Activated CD4-positive, alpha-beta T cell treated with anti-CD3 and anti-CD28 coated beads, Interleukin-2, amount 50 U/mL, for 1 hour (primary cell): Measurements from ENCODE around the gene RNLS.

Source experiments
- DNase-seq: peaks from one replicate; pipeline ENCODE4 v3.0.0-alpha.2; 2020

Gene RNLS

DNA sequence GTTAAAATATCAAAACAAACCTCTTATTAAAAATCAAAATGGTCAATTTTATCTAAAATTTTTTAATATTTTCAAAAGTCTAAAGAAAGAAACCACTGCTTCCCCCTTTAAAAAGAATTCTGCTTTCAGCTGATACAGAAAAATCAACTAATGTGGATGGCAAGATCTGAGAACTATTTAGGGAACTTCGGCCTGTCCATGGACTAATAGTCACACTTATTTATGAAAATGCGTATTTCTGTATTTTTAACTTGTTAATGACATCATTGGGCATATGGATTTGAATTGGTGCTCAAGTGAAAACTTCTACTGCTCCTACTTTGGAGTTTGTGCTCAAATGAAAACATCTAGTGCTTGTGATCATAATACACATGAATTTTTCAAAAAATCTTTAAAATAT, 31.9 kb downstream of the RNLS start:
- DNase-seq: no peak

DNA sequence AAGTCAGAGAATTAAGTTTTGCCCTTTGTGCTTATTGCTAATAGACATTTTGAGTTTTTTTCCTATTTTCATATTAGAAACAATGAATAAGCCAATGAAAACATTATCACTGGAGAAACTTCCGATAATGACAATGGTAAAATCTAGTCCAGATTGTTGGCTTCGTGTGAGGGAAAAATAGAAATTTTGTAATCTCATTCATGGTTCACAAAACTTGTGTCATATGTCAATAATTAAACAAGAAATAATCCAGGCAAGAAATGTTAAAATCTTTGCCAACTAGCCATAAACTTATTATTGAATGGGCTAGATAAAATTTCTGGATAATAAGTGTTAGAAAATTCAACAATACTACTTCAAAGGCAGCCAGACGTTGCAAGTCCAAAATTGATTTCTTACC, 36.6 kb downstream of the RNLS start:
- no peak for DNase-seq

DNA sequence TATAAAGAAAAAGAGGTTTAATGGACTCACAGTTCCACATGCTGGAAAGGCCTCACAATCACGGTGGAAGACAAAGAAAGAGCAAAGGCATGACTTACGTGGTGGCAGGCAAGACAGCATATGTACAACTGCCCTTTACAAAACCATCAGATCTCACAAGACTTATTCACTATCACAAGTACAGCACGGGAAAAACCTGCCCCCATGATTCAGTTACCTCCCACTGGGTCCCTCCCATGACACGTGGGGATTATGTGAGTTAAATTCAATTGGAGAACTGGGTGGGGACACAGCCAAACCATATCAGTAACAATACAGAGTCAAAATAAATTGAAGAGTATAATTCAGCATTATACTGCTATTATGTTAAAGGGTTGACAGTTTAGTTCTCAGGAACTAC, 37.8 kb downstream of the RNLS start:
- no peak for DNase-seq

DNA sequence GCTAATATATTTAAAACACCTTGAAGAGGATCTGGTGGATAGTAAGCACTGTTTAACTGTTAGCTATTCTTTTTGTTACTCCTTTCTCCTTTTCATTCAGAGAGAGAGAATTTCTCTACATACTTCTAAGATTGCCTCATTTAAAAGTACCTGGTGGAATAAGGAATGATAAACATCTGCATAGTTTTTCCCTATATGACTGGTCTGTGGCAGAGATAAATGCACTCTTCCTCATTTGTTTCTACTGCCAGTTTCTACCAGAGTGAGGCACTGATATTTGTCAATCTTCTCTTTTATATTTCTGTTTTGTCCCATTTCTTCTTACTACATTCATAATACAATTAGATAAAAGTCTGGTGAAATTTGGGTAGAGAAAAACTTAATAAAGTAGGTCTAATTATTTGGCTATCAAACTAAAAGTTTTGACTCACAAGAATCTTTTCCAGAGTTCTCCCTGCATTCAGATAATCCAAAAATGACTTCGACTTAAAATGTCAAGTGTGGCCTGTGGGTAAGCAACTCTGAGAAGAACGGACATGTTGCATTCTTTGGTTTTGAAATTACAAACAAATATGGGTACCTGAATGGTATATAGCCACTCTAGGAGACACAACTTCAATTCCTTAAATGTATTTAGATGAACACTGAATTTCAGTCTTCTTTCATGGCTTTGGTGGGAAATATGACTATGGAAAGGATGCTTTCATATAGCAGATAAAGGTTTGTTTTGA, 38.8 kb downstream of the RNLS start:
- DNase-seq: no peak

DNA sequence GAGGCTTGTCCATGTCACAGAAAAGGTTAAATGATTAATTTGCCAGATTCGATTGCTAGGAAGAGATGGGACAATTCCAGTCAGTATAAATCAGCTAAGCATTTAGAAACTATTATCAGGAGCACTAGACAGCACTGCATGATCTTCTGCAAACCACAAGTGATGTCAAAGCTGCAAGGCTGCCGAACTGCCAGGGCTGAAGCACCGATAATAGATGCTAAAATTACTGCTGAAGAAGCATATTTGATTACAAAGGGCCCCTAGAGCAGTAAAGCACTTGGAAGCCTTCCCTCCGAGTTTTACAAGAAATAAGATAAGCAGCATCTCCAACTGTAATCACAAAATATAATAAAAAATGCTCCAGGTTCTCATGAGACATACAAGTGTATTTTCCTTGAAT, 40.6 kb downstream of the RNLS start:
- DNase-seq: no peak

DNA sequence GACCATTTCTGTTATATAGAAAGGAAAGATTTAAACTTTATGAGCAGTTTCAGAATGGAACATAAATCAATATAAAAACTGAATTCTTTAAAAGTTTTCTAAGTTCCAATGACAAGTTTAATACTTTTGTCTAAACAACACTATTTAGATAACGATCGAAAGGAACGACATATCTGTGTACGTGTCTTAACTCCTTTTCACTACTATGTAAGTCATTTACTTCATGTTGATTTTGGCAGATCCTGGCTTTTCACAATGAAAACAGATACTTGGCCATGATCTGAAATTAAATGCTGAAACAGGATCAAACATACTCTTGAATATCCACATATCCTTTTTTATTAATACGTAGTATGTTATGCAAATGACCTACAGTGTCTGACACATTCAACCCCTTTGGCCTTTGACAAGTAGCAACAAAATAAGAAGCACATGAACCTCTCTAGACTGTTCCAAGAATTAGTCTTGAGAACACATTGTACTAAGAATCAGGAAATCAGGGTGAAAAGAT, 41.9 kb downstream of the RNLS start:
- no peak for DNase-seq

DNA sequence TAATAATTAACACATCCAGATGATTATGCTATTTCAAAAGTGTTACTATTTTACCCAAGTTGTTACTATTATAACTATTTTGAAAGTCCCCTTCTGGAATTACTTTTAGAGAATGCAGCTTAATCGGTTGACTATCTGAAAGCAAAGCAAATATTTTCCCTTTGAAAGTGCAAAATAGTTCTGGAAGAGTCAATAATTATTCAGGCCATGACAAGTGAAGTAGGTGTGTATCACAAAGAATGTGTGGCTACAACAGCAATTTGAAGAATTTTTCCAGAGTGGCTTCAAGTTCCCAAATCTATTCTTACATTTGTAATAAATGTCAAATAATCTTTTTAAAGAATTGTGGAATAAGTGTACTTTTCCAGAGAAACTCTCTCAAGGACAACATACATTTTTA, 42.8 kb downstream of the RNLS start:
- DNase-seq: no peak

DNA sequence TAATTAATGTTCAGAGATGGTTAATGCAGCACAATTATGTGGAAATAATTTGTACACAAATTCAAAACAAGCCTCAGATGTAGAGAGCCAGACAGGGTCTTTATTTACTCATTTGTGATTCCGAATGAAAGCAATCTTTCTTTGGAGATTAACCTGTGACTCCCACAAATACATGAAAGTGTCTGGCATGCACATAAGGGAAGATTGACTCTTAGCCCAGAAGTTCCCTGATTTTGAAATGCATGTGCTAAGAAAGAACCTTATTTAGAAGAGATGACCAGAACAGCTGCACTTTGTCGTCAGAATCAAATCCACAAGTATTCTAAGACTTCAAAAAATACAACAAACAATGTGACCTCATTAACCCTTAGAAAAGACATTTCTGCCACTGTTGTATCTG, 45.1 kb downstream of the RNLS start:
- no peak for DNase-seq

DNA sequence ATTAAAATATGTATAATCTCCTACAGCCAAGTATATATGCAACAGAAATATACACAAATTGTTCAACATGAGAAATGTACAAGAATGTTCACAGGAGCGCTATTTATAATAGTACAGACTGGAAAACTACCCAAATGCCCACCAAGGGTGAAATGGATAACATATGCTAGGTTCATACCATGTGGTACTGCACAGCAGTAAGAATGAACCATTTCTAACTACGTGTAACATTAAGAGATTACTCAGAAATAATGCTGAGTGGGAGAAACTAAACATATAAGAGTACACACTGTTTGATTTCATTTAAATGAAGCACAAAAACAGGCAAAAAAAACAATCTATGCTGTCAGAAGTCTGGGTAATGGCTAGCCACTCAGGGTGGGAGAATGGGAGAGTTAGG, 45.8 kb downstream of the RNLS start:
- DNase-seq: no peak

DNA sequence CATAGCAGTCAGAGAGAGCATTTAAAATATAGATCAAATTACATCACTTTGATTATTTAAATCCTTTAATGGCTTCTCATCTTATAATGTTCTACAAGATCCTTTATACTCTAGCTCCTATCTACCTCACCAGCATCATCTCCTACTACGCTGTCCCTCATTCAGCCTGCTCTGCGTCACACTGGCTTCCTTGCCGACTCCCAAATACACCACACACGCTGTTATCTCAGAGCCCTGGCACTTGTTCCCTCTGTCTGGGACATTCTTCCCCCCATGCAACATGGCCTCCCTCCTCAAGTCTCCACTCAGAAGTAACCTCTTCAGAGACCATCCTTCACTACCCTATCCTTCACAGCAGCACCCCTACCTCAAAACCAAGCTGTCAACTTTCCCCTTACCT, 46.7 kb downstream of the RNLS start:
- DNase-seq: no peak

DNA sequence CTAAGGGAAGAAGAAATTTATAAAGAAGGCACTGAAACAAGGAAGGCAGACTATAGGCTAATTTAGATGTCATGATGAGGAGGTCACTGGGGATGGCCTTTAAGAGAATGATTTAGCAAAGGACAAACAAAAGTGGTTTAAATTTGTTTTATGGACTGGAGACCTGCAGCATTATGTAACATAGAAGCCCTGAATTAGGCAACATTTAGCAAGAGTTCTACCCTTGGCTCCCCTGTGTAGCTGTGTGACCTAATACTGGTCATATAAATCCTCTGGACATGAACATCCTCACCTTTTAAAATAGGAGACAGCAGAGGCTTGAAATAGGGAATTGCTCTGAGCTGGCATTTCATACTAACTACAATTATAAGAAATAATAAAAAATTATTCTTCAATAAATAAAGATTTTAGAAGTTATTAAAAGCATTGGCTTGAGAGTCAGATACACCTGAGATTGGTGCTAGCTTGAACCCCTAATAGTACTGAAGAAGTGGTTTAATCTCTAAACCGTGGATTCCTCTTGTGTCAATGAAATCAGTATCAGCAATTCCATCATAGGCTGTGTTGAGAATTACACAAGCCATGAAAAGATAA, 48.9 kb downstream of the RNLS start:
- DNase-seq: no peak

DNA sequence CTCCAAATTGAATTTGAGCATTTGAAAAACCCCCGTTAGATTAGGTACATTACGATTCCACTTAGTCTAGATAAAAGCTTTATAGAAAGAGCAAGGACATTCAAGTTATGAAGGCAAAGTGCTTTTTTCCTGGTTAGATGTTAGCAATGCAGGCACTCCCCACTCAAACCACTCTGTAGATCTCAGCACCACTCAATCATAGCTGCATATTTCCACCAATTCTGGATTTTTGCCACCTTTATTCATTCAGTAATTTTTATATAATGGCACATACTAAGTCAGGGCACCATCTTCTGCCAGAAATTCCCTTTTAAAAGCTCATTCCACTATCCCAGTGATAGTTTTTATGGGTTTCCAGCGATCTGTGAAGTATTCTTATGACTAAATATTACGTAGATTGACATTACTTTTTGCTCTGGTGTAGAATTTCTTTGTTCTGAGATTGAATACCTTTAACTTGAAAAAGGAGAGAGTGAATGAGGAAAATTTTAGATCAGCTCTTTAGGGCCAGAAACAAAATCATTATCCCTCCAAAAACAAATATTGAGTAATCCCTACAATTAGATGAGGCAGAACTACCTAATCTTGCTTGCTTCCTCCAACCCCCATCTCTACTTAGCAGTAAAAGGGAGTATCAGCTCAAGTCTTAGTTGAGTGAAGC, 51.6 kb downstream of the RNLS start:
- no peak for DNase-seq

DNA sequence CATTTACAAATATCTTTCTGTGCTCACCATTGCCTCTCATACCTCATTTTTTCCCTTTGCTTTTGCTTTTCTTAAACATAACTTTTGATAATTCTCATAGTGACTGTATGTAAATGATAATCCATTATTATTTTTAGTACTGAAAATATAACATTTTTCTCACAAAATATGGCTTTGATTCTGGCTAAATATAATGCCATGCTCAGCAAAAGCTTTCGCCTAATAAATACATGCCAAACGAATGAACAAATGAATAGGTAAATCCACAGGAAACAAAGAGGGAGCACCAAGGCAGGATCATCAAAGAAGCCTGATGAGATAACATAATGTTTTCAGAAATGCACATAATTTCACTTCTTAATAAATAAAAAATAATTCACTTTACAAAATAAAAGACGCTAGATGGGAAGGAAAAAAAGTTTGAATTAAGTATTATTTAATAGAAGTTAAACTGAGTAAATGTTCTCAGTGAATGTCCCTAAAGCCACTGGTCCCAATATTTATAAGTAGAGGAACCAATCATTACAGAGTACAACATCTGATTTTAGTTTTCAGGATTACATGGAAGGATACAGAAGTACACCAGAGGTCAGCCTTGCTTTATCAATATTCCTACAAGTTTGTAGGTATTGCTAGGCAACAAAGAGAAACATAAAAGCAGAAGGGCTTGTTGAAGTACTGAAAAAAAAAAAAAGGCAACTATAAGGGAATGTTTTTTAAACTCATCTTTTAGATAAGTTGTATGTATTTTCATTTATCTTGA, 52.3 kb downstream of the RNLS start:
- no peak for DNase-seq

DNA sequence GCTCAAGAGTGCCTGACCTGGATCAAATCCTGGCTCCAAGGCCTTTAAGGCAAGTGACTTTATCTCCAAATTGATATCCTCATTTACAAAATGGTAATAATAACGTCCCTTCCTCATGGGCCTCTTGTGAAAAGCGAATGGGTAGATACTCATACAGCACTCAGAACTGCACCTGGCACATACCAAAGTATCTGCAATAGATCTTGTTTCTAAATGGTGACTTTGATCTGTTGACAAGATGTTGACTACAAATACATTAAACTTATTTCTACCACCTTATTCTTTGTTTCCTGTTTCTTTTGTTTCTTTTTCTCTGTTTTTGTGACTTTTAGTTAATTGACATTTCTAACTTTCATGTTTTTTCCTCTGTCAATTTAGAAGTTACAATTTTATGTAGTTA, 53.0 kb downstream of the RNLS start:
- DNase-seq: no peak

DNA sequence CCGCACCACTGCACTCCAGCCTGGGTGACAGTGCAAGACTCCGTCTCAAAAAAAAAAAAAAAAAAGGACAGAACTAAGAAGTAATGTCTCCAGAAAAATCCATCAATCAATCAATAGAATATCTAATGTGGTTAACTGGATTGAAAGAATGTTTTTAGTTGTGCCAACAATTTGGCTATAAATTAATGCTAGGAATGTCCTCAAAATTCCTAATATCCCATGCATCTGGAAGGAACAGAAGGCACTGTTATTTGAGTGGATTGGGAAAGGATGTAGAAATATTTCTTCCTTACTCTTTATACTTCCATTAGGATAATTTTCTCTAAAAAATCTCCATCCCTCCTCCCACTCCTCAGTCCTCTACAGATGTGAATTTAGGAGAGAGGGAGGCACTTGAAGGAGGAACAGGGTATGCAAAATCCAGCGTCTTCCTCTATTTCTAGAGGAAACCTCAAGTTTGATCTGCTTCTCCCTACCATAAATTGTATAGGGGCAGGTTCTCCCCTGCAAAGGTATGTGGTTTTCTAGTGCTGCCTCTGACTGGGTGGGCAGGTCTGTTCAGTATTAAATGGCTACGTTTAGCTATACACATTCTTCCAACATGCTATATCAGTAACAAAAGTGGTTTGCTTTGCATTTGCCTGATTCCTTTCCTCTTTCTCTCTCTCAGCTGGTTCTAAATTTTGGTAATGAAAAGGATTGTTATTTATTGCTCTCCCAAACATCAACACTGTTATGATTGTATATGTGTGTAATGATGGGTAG, 54.1 kb downstream of the RNLS start:
- DNase-seq: no peak

DNA sequence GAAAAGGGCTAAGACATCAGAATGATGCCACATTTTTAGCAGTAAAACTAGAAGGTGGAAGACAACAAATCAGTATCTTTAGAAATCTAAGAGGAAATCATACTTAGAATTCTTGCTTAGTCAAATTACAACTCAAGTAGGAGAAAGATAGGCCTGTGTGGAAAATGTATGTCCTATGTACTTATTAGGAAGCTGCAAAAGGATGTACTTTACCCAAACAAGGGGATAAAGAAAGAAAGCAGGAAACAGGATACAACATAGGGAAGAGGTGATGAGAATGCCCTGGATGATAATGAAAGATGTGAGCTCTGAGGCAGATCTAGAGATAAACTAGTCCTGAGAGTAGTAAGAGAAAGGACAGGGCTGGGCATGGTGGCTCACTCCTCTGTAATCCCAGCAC, 54.9 kb downstream of the RNLS start:
- DNase-seq: no peak

DNA sequence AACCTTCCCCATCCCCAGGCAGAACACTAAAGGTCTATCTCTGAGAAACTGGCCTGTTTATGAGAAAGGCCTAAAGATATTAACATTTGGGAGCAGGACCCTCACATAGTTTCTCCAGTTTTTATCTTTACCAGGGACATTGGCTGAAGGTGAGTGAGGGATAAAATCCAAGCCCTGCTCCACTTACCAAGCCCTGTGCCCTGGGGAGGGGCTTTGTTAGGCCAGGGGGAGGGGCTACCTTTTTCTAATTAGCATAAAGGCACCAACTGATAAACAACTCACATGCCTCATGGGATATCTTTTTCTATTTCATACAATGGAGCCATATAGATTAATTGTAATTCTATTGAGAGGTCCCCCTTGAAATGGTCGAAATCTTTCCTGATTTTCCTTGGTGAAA, 55.9 kb downstream of the RNLS start:
- no peak for DNase-seq

DNA sequence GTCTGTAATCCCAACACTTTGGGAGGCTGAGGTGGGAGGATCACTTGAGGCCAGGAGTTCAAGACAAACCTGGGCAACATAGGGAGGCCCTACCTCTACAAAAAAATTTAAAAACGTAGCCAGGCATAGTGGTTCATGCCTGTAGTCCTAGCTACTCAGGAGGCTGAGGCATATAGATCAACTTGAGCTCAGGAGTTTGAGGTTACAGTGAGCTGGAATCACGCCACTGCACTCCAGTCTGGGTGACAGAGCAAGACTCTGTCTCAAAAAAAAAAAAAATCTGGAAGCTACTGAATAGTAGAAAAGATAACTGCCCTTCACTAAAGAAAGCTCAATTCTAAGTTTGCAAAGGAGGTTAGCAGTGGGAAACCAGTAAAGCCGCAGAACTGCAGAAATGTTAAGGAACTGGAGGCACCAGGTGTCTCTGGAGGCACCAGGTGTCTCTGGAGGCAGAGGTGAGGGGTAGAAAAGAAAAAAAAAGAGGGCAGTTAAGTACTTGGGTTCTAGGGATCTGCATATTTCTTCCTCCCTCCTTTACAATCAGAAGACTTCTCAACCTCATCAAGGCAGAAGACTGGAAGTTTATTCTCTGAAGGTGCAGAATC, 56.5 kb downstream of the RNLS start:
- no peak for DNase-seq

DNA sequence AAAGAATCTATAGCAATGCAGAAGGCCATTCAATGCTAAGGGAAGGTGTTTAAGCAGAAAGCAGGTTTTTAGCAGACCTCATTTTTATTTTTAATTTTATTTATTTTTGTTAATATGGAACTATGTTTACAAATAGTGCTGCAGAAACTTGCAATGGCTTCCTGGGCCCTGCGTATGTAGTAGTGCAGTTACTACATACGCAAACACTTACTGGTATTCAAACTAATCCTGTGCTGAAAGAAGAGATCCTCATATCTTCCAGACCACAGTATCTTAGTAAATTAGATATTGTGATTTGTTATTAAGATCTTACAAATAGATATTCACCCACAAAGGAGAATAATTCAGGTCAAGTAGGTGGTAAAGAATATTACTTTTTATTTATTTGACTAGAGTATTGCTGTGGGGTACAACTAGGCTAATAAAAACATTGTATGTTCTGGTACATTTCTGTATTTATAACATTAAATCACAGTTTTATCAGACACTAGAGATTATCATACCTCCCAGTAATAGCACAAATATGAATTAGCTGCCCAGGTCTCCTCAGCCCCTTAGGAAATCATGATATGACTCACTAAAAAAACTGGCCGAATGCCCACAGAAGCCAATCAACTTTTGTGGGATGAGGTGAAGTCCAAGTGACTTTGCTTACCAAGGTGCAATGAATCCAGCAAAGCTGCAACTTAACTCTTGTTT, 57.6 kb downstream of the RNLS start:
- no peak for DNase-seq

DNA sequence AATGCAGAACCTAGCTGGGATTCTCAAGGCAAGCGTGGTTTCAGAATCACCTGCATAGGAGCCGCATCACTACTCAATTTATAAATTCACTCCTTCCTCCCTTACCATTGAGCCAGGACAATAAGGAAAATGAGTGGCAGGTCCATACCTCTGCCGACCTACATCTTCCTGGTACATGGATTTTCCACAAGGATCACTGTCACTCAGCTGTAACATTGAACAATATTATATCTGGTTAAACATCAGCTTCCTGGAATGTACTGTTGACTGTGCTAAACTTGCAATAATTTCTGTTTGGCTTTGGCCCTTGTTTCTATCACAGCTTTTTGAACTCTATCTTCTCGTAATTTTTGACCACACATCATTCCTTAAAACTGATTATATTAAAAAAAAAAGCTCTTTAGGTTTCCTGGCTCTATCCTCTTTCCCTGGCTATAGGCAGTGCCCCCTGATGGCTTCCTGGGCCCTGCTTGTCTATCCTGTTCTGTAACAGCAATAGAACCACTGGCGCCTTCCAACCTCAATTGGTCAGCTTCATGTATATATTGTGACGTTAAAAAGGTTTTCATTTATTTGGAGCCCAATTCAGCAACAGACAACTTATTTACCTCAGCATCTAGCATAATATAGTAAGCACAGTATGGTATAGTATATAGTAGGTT, 59.2 kb downstream of the RNLS start:
- no peak for DNase-seq

DNA sequence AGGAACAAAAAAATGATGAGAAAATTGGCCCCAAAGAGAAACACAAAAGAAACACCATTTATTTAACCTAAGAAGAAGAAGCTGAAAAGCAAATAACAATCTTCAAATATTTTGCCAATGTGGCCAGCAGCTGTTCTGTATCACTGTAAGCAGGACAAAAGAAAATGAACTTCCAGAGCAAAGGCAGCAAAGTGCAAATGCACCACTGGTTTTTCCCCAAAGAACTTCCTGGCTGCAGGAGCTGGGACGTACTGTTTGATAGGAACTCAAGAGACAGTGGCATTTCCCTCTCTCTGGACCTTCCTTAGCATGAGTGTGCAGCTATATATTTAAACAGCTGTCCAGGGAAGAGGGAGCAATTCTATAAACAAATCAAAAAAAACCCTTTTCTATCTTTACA, 60.4 kb downstream of the RNLS start:
- no peak for DNase-seq
